SH-SY5Y (cell line): ENCODE measurements around the gene NFATC2.

Experiments used
- GATA2 ChIP-seq: IDR thresholded peaks from 2 replicates; pipeline ENCODE4 v1.6.1; 2011; ENCODE audit warnings: mild to moderate bottlenecking, low read depth, low read length
- GATA3 ChIP-seq: IDR thresholded peaks from 2 replicates; pipeline ENCODE4 v1.6.1; 2011; ENCODE audit warnings: low read depth, mild to moderate bottlenecking, low read length, moderate library complexity

- TF ChIP-seq GATA3, result no peak
- no peak for TF ChIP-seq GATA2
Measured at GRCh38 chr20:51440589-51440988, 101.9 kb downstream of the NFATC2 start.
